HG03342 (cell line): ENCODE results near the gene TXN.
"Not testable (repeated sequence)": the region's sequence is repeated elsewhere in the genome, so short reads cannot be mapped to it uniquely, and the experiment has no call there.

ENCODE experiments used
- ATAC-seq: cut with Tn5 transposase; IDR thresholded peaks from one replicate; pipeline ENCODE4 v1.9.1; 2021; ENCODE audit warnings: mild to moderate bottlenecking, moderate library complexity; ENCODE audit not compliant: unreplicated experiment

TXN gene

GRCh38 chr9:110214090-110214489, 42.2 kb downstream of the TXN start:
- ATAC-seq, result no peak

GRCh38 chr9:110213413-110214044, 42.8 kb downstream of the TXN start:
- ATAC-seq, result no peak

GRCh38 chr9:110208031-110208430, 48.3 kb downstream of the TXN start, which contains the start of gene C9orf152:
C9orf152 (minus strand) TSS chr9:110208159; CDS start chr9:110207579, 580 bp downstream.
- no peak for ATAC-seq

- no peak for ATAC-seq
Measured at GRCh38 chr9:110207071-110207641, 49.2 kb downstream of the TXN start.

- ATAC-seq, result no peak
Measured at GRCh38 chr9:110206389-110206788, 49.9 kb downstream of the TXN start.

- ATAC-seq, result not testable (repeated sequence)
Measured at GRCh38 chr9:110205612-110206011, 50.7 kb downstream of the TXN start.

- no peak for ATAC-seq
Measured at GRCh38 chr9:110202232-110202631, 54.1 kb downstream of the TXN start.

GRCh38 chr9:110199643-110200042, 56.7 kb downstream of the TXN start:
- ATAC-seq, result no peak

GRCh38 chr9:110198357-110198756, 58.0 kb downstream of the TXN start:
- no peak for ATAC-seq

- ATAC-seq, result no peak
Measured at GRCh38 chr9:110197330-110198187, 58.7 kb downstream of the TXN start.

GRCh38 chr9:110196084-110196499, 60.2 kb downstream of the TXN start:
- ATAC-seq, result not testable (repeated sequence)
